PC-3 (cell line): Measurements from ENCODE around the gene ZER1.

Experiments
- CTCF ChIP-seq: fragments of 300-600 bp; sonication (generic); conservative IDR thresholded peaks from 2 replicates; pipeline ENCODE4 v1.5.1; 2017; ENCODE audit warnings: antibody characterized with exemption, low read depth, mild to moderate bottlenecking, low read length
- EZH2 ChIP-seq: fragments of 300-600 bp; sonication (generic); IDR thresholded peaks from one replicate; pipeline ENCODE4 v1.6.1; 2017; ENCODE audit warnings: antibody characterized with exemption, mild to moderate bottlenecking, low read length; ENCODE audit not compliant: unreplicated experiment
- EZH2phosphoT487 ChIP-seq: fragments of 300-600 bp; sonication (generic); IDR thresholded peaks from 2 replicates; pipeline ENCODE4 v1.6.1; 2018; ENCODE audit warnings: mild to moderate bottlenecking, antibody characterized with exemption, low read length, borderline replicate concordance

DNA sequence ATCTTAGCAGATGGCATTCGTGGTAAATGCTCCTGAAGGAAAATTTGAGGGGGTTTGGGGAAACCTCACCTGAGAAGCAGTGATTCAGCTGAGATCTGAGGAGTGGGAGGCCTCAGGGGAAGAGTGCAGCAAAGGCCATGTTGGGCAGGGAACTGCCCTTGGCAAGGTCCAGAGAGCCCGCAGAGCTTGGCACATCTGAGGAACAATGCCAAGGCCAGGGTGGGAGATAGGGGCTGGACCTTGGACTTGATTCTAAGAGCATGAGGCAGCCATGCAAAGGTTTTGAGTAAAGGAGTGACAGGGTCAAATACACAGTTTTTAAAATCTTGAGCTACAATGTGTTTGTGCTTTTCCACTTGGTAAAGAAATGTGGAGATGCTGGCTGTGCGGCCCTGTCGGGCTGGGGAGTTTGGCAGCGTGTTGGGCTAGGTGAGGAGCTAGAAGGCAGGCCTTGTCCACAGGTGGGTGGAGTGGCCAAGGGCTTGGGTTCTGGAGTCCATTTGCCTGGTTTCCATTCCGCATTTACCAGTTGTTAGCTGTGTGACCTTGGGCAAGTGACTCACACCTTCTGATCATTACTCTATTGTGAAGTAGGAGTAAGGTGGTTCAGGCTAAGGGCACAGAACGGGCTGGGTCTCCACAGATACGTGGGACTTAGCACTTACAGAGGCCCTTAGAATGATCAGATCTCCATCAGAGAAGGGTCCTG lies 21.4 kb upstream of the ZER1 start:
- TF ChIP-seq CTCF (no peak), EZH2phosphoT487 (no peak), EZH2 (no peak)
